ENCODE data around the gene CDC14B. TPM values are rescaled to one million over a fixed set of nuclear protein-coding genes. Genes with fewer than 3 reads are reported as not detected.

Gene CDC14B
- total RNA-seq, 1 experiment from 2014 or later, result 29.8 TPM

- H3K4me3 Mint-ChIP-seq (ENCODE audit: low read depth, unreplicated experiment), result no peak overlapping the region
- H3K27ac Mint-ChIP-seq (ENCODE audit: unreplicated experiment), result no peak overlapping the region
- no peaks in the 10 kb centered on the region for H3K27me3 Mint-ChIP-seq (ENCODE audit: unreplicated experiment)
- no peak for TF ChIP-seq CTCF (IDR thresholded peaks at IDR 0.05; ENCODE audit: unreplicated experiment)
- BruUV-seq (replicated peaks), result no TSS peak
- CTCF ChIA-PET, result no interaction called here
- intact Hi-C loops (cut with micrococcal nuclease; ENCODE audit: unreplicated experiment), result no loop called here
- H3K9me3 Mint-ChIP-seq (ENCODE audit: low read depth, unreplicated experiment), result no peaks in the 10 kb centered on the region
- no peaks in the 10 kb centered on the region for H3K36me3 Mint-ChIP-seq (ENCODE audit: insufficient read depth, unreplicated experiment)
- no peak for DNase-seq
- no peaks in the 10 kb centered on the region for H3K4me1 Mint-ChIP-seq (ENCODE audit: low read depth, unreplicated experiment)
Observed at GRCh38 chr9:96510258-96510657, 109.4 kb downstream of the CDC14B start.

DNA sequence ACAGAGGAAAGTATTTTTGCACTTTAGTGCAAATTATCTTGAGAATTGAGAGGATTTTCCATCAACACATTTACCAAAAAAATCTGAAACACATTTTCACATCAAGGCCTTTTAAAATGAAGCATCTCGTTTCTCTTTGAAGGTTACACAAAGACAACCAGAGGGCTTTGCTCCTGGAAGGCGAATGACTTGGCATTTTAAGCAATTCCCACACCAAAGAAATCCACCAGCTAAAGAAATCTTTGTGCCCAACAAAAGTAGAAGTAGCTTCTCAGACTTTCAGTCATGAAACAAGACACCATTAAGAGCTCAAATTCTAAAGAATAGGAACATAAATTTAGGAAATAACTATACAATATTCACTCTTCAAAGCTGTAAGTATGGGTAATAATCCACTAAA is 109.8 kb downstream of the CDC14B start:
- H3K27me3 Mint-ChIP-seq (ENCODE audit: unreplicated experiment), result no peaks in the 10 kb centered on the region
- no peak overlapping the region for H3K4me3 Mint-ChIP-seq (ENCODE audit: low read depth, unreplicated experiment)
- H3K36me3 Mint-ChIP-seq (ENCODE audit: insufficient read depth, unreplicated experiment), result no peaks in the 10 kb centered on the region
- intact Hi-C loops (cut with micrococcal nuclease; ENCODE audit: unreplicated experiment), result no loop called here
- H3K27ac Mint-ChIP-seq (ENCODE audit: unreplicated experiment), result no peak overlapping the region
- DNase-seq, result no peak
- TF ChIP-seq CTCF (IDR thresholded peaks at IDR 0.05; ENCODE audit: unreplicated experiment), result no peak
- CTCF ChIA-PET, result no interaction called here
- BruUV-seq (replicated peaks), result no TSS peak
- H3K9me3 Mint-ChIP-seq (ENCODE audit: low read depth, unreplicated experiment), result no peaks in the 10 kb centered on the region
- no peaks in the 10 kb centered on the region for H3K4me1 Mint-ChIP-seq (ENCODE audit: low read depth, unreplicated experiment)

DNA sequence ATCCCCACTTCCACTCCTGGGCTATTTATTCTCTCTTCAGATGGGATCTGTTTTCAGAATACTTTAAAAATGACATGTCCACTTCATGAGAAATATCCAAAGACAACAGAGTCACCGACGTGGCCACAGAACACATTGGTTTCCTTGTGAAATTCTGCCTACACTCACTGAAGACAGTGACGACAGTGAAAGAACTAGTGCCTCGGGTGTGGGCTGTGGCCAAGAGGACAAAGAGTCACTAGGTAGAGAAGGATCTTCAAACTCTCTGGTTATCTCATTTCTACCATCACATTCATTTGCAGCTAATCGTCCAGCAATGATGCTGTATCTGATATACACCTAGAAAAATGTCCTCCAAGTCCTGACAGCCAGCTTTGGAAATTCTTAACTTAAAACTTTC is 110.6 kb downstream of the CDC14B start:
- H3K4me1 Mint-ChIP-seq (ENCODE audit: low read depth, unreplicated experiment), result no peaks in the 10 kb centered on the region

GRCh38 chr9:96508227-96508940 is 111.3 kb downstream of the CDC14B start:
- no peak for TF ChIP-seq CTCF (IDR thresholded peaks at IDR 0.05; ENCODE audit: unreplicated experiment)
- no peak for DNase-seq
- H3K27me3 Mint-ChIP-seq (ENCODE audit: unreplicated experiment), result no peaks in the 10 kb centered on the region
- H3K9me3 Mint-ChIP-seq (ENCODE audit: low read depth, unreplicated experiment), result no peaks in the 10 kb centered on the region
- no peaks in the 10 kb centered on the region for H3K4me1 Mint-ChIP-seq (ENCODE audit: low read depth, unreplicated experiment)
- BruUV-seq (replicated peaks), result no TSS peak
- H3K4me3 Mint-ChIP-seq (ENCODE audit: low read depth, unreplicated experiment), result no peak overlapping the region
- CTCF ChIA-PET, result no interaction called here
- intact Hi-C loops (cut with micrococcal nuclease; ENCODE audit: unreplicated experiment), result no loop called here
- H3K36me3 Mint-ChIP-seq (ENCODE audit: insufficient read depth, unreplicated experiment), result no peaks in the 10 kb centered on the region
- no peak overlapping the region for H3K27ac Mint-ChIP-seq (ENCODE audit: unreplicated experiment)

More for the DNA sequence above, 110.6 kb downstream of the CDC14B start:
- Mint-ChIP-seq H3K27me3 (ENCODE audit: unreplicated experiment) (no peaks in the 10 kb centered on the region), H3K9me3 (ENCODE audit: low read depth, unreplicated experiment) (no peaks in the 10 kb centered on the region), H3K4me3 (ENCODE audit: low read depth, unreplicated experiment) (no peak overlapping the region), H3K27ac (ENCODE audit: unreplicated experiment) (no peak overlapping the region), H3K36me3 (ENCODE audit: insufficient read depth, unreplicated experiment) (no peaks in the 10 kb centered on the region)
- intact Hi-C loops (cut with micrococcal nuclease; ENCODE audit: unreplicated experiment), result no loop called here
- DNase-seq, result no peak
- no TSS peak for BruUV-seq (replicated peaks)
- CTCF ChIA-PET, result no interaction called here
- TF ChIP-seq CTCF (IDR thresholded peaks at IDR 0.05; ENCODE audit: unreplicated experiment), result no peak

Measured in Calu3 (cell line).